ENCODE results near the gene NPTX1. TPM values are rescaled to one million over a fixed set of nuclear protein-coding genes. Genes with fewer than 3 reads are reported as not detected.

Gene NPTX1
- total and polyA plus RNA-seq, 2 donors (not counting 1 experiment from before 2014, with no cell fraction given), result 0.07 to 0.57 TPM

DNA sequence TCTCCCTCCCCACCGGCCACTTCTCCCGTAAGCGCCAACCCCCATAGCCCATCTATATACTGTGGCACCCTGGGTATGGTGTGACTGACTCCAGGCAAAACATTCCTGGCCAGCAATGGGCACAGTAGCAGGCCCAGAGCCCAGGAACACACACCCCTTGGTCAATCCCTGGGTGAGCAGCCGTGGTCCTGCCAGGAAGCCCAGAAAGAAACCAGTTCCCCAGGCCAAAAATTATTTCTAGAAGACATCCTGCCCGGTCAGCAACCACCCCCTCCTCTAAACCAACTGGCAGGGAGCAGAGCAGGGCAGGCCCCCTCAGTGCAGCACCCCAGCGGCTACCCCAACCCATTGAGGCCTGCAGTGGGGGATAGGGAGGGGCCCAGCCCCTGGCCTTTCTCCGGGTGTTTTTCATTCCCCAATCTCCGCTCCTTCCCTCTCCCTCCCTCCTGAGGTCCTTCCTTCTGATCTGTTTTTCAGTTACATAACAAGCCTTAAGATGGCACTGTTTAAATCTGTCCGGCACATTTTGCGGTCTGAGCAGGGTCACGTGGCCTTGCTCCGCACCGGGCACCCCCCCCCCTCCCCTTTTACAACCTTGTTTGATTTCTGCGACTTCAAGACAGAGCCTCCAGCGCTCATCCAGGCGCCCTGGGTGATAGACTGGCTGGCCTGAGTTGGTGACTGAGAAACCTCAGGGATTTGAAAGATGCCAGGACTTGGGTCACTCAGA lies 2.0 kb downstream of the NPTX1 start:
- POLR2A ChIA-PET, result no interaction called here
- Mint-ChIP-seq H3K9me3 (ENCODE audit: insufficient read depth) (no peaks in the 10 kb centered on the region), H3K4me3 (peak overlapping the region; percentile 79), H3K27ac (no peak overlapping the region), H3K4me1 (peaks cover 29% of the 10 kb centered on the region), H3K27me3 (peaks cover 51% of the 10 kb centered on the region)
- intact Hi-C loops (cut with micrococcal nuclease), result no loop called here
- H3K4me1 ChIP-seq (ENCODE audit: control insufficient read depth in 2 of 2, insufficient read depth in 2 of 2, low read length in 2 of 2), result peaks cover 55 to 60% of the 10 kb centered on the region in 2 donors
- H3K27me3 ChIP-seq (replicated peaks in 1 of 4; ENCODE audit: control extremely low read depth in 1 of 4, control insufficient read depth in 3 of 4, insufficient read depth in 4 of 4, low read length in 3 of 4), result peaks cover 0 to 68% (median 25%) of the 10 kb centered on the region in 4 experiments
- no peak overlapping the region for H3K27ac ChIP-seq (ENCODE audit: low read length in 2 of 2)
- WGBS (ENCODE audit: insufficient coverage), result 40% methylated on average over 9 of the region's 16 CpGs
- peak overlapping the region; percentile 93 for H3K4me2 ChIP-seq (replicated peaks; ENCODE audit: low read depth, low read length, poor library complexity, severe bottlenecking)
- ATAC-seq (ENCODE audit: low read depth) (no peak), DNase-seq (peak; percentile 55)
- no peak for TF ChIP-seq EZH2 (IDR thresholded peaks at IDR 0.05; ENCODE audit: borderline replicate concordance, insufficient read depth, low read depth, low read length, poor library complexity, severe bottlenecking)
- TF ChIP-seq, protein P1, sequence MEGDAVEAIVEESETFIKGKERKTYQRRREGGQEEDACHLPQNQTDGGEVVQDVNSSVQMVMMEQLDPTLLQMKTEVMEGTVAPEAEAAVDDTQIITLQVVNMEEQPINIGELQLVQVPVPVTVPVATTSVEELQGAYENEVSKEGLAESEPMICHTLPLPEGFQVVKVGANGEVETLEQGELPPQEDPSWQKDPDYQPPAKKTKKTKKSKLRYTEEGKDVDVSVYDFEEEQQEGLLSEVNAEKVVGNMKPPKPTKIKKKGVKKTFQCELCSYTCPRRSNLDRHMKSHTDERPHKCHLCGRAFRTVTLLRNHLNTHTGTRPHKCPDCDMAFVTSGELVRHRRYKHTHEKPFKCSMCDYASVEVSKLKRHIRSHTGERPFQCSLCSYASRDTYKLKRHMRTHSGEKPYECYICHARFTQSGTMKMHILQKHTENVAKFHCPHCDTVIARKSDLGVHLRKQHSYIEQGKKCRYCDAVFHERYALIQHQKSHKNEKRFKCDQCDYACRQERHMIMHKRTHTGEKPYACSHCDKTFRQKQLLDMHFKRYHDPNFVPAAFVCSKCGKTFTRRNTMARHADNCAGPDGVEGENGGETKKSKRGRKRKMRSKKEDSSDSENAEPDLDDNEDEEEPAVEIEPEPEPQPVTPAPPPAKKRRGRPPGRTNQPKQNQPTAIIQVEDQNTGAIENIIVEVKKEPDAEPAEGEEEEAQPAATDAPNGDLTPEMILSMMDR (IDR thresholded peaks at IDR 0.05), result no peak
- H3K9me3 ChIP-seq (ENCODE audit: control extremely low read depth in 1 of 3, control insufficient read depth in 2 of 3, insufficient read depth in 1 of 3, low read length in 2 of 3), result peaks cover 0 to 13% (median 0%) of the 10 kb centered on the region in 3 donors
- H3K79me2 ChIP-seq (ENCODE audit: control insufficient read depth, insufficient read depth, low read length), result no peaks in the 10 kb centered on the region
- no peak overlapping the region for H3K9ac ChIP-seq (ENCODE audit: low read length)
- CTCF ChIA-PET, result interaction anchor here (1.4 kb wide), 1 partner anchor 47 kb away, joined by 3 read pairs; no protein-coding TSS in a partner anchor
- H3K36me3 ChIP-seq (replicated peaks in 1 of 2; ENCODE audit: control extremely low read depth in 1 of 2, control insufficient read depth in 1 of 2, extremely low read depth in 1 of 2, insufficient read depth in 2 of 2, low read length in 1 of 2), result no peaks in the 10 kb centered on the region
- H4K20me1 ChIP-seq (ENCODE audit: control insufficient read depth, insufficient read depth, low read length, poor library complexity, severe bottlenecking), result no peaks in the 10 kb centered on the region
- no peak overlapping the region for H2AFZ ChIP-seq (ENCODE audit: insufficient read depth, low read depth, low read length, poor library complexity, severe bottlenecking)
- peak overlapping the region in 1 of 5 experiments; percentile 1 for H3K4me3 ChIP-seq (ENCODE audit: control extremely low read depth in 1 of 5, extremely low read depth in 1 of 5, insufficient read depth in 1 of 5, low read depth in 2 of 5, low read length in 4 of 5)

DNA sequence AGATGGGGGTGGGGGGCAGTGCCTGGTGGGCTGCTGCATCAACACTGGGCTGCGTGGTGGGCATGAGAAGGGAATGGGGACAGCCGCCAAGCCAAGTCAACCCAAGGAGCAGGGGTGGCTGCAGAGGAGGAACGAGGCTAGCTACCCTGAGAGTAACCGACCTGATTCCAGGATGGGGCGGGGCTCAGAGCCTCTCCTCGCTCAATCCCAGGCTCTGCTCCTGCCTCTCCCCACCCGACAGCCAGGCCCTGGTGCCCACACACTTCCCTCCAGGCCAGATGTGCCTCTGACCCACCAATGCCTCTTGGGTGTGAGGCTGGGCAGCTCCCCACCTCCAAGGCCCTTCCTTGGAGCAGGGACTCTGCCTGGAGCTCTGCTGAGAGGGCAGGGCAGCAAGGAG lies 2.7 kb downstream of the NPTX1 start:
- Histone ChIP-seq H3K9me3 (ENCODE audit: control extremely low read depth in 1 of 3, control insufficient read depth in 2 of 3, insufficient read depth in 1 of 3, low read length in 2 of 3) (peaks cover 0 to 10% (median 0%) of the 10 kb centered on the region in 3 donors), H3K4me3 (ENCODE audit: control extremely low read depth in 1 of 5, extremely low read depth in 1 of 5, insufficient read depth in 1 of 5, low read depth in 2 of 5, low read length in 4 of 5) (no peak overlapping the region), H3K9ac (ENCODE audit: low read length) (no peak overlapping the region), H2AFZ (ENCODE audit: insufficient read depth, low read depth, low read length, poor library complexity, severe bottlenecking) (no peak overlapping the region), H3K36me3 (replicated peaks in 1 of 2; ENCODE audit: control extremely low read depth in 1 of 2, control insufficient read depth in 1 of 2, extremely low read depth in 1 of 2, insufficient read depth in 2 of 2, low read length in 1 of 2) (no peaks in the 10 kb centered on the region), H3K27me3 (replicated peaks in 1 of 4; ENCODE audit: control extremely low read depth in 1 of 4, control insufficient read depth in 3 of 4, insufficient read depth in 4 of 4, low read length in 3 of 4) (peaks cover 0 to 64% (median 22%) of the 10 kb centered on the region in 4 experiments), H3K4me1 (ENCODE audit: control insufficient read depth in 2 of 2, insufficient read depth in 2 of 2, low read length in 2 of 2) (peaks cover 50 to 55% of the 10 kb centered on the region in 2 donors), H3K4me2 (replicated peaks; ENCODE audit: low read depth, low read length, poor library complexity, severe bottlenecking) (no peak overlapping the region), H4K20me1 (ENCODE audit: control insufficient read depth, insufficient read depth, low read length, poor library complexity, severe bottlenecking) (no peaks in the 10 kb centered on the region), H3K27ac (ENCODE audit: low read length in 2 of 2) (no peak overlapping the region), H3K79me2 (ENCODE audit: control insufficient read depth, insufficient read depth, low read length) (no peaks in the 10 kb centered on the region)
- DNase-seq, result no peak
- H3K4me1 Mint-ChIP-seq, result peaks cover 22% of the 10 kb centered on the region
- ATAC-seq (ENCODE audit: low read depth), result no peak
- no peak overlapping the region for H3K27ac Mint-ChIP-seq
- CTCF ChIA-PET, result interaction anchor here (1.1 kb wide), 1 partner anchor 496 kb away, joined by 3 read pairs; no protein-coding TSS in a partner anchor
- peaks cover 53% of the 10 kb centered on the region for H3K27me3 Mint-ChIP-seq
- no peaks in the 10 kb centered on the region for H3K9me3 Mint-ChIP-seq (ENCODE audit: insufficient read depth)
- POLR2A ChIA-PET, result no interaction called here
- WGBS (ENCODE audit: insufficient coverage), result 72% methylated on average over 7 of the region's 7 CpGs
- TF ChIP-seq, protein P1 (IDR thresholded peaks at IDR 0.05), result no peak
- TF ChIP-seq EZH2 (IDR thresholded peaks at IDR 0.05; ENCODE audit: borderline replicate concordance, insufficient read depth, low read depth, low read length, poor library complexity, severe bottlenecking), result no peak
- intact Hi-C loops (cut with micrococcal nuclease), result no loop called here
- H3K4me3 Mint-ChIP-seq, result no peak overlapping the region
